K562 (cell line): ENCODE data around the gene ALDOC. TPM values are rescaled to one million over a fixed set of nuclear protein-coding genes. Genes with fewer than 3 reads are reported as not detected.

ENCODE experiments used
- BRF1 ChIP-seq: IDR thresholded peaks from 3 replicates; pipeline ENCODE4 v1.6.1; 2011; ENCODE audit warnings: borderline replicate concordance, mild to moderate bottlenecking; ENCODE audit not compliant: insufficient read length; ENCODE audit errors: extremely low read depth
- CTBP1 ChIP-seq: fragments of 450-650 bp; IDR thresholded peaks from 2 replicates; pipeline ENCODE4 v1.6.1; 2016; ENCODE audit warnings: borderline replicate concordance
- EP400 ChIP-seq: fragments of 450-650 bp; IDR thresholded peaks from 2 replicates; pipeline ENCODE4 v1.6.1; 2017; ENCODE audit warnings: antibody characterized with exemption, mild to moderate bottlenecking, moderate library complexity
- EWSR1 ChIP-seq: fragments of 450-650 bp; IDR thresholded peaks from 2 replicates; pipeline ENCODE4 v1.6.1; 2018; ENCODE audit warnings: borderline replicate concordance, mild to moderate bottlenecking, low read depth, moderate library complexity; ENCODE audit not compliant: partially characterized antibody
- FOXK2 ChIP-seq, 2 experiments: fragments of 450-650 bp; IDR thresholded peaks in 1 of 2; conservative IDR thresholded peaks in 1 of 2; 2 replicates each; pipeline ENCODE4 v1.6.1; 2016; ENCODE audit warnings: low read depth in 2 of 2, mild to moderate bottlenecking in 1 of 2
- HDAC1 ChIP-seq, 2 experiments: fragments of 450-650 bp; IDR thresholded peaks; 2 replicates each; pipeline ENCODE4 v1.6.1; 2016 to 2017; ENCODE audit warnings: inconsistent platforms in 1 of 2, mild to moderate bottlenecking in 1 of 2, moderate library complexity in 1 of 2
- MED1 ChIP-seq: sonication (generic); formaldehyde crosslinking; IDR thresholded peaks from 2 replicates; pipeline ENCODE4 v1.8.1; 2023; ENCODE audit warnings: missing genetic modification reagents, borderline replicate concordance
- MTA3 ChIP-seq: fragments of 450-650 bp; formaldehyde crosslinking; IDR thresholded peaks from 2 replicates; pipeline ENCODE4 v1.6.1; 2017; ENCODE audit warnings: mild to moderate bottlenecking, borderline replicate concordance
- NFRKB ChIP-seq: fragments of 450-650 bp; IDR thresholded peaks from 2 replicates; pipeline ENCODE4 v1.6.1; 2016; ENCODE audit warnings: low read depth
- SIN3A ChIP-seq, 2 experiments: fragments of 150-350 bp in 1 of 2; IDR thresholded peaks; 2 replicates each; pipeline ENCODE4 v1.6.1; 2011 to 2016; ENCODE audit warnings: borderline replicate concordance in 2 of 2, low read depth in 2 of 2, low read length in 2 of 2, mild to moderate bottlenecking in 2 of 2, moderate library complexity in 2 of 2; ENCODE audit not compliant: control insufficient read depth in 1 of 2
- SLC30A9 ChIP-seq: fragments of 250-450 bp; sonication (Bioruptor Pico); IDR thresholded peaks from 2 replicates; pipeline ENCODE4 v1.8.0; 2022; ENCODE audit warnings: mild to moderate bottlenecking, moderate library complexity
- YY1 ChIP-seq, 3 experiments: IDR thresholded peaks; 2 replicates each; pipeline ENCODE4 v1.6.1; 2011; ENCODE audit warnings: low read length in 2 of 3, mild to moderate bottlenecking in 2 of 3, moderate library complexity in 2 of 3, borderline replicate concordance in 1 of 3, control low read depth in 1 of 3, low read depth in 1 of 3; ENCODE audit not compliant: insufficient read depth in 3 of 3, insufficient replicate concordance in 2 of 3, control insufficient read depth in 1 of 3, insufficient read length in 1 of 3; ENCODE audit errors: extremely low read depth in 1 of 3
- ZFX ChIP-seq: sonication (generic); formaldehyde crosslinking; IDR thresholded peaks from 2 replicates; pipeline ENCODE4 v1.8.0; 2022; ENCODE audit warnings: mild to moderate bottlenecking, missing genetic modification reagents, moderate library complexity
- ZNF778 ChIP-seq: fragments of 450-650 bp; formaldehyde crosslinking; IDR thresholded peaks from 2 replicates; pipeline ENCODE4 v1.4.0; 2020; ENCODE audit warnings: mild to moderate bottlenecking, moderate library complexity
- polyA plus RNA-seq, 8 experiments: library from polyadenylated mRNA; depleted of rRNA in 4 of 8; stranded (reverse) in 5 of 8; unstranded in 3 of 8; fragments of >200 nt; fragmentation: Nextera tagmentation in 2 of 8; fragmentation: Illumina TruSeq in 1 of 8; extraction: Ambion mirVana in 2 of 8; extraction: Trizol in 1 of 8; gene quantifications; 2 replicates each; pipeline versions ENCODE4 v1.2.1 to v1.2.3, GENCODE V29; 2011 to 2014; ENCODE audit warnings: inconsistent platforms in 1 of 8, missing spikeins in 1 of 8
- total RNA-seq, 7 experiments: library from RNA; depleted of rRNA in 6 of 7; stranded (reverse); fragments of >200 nt in 6 of 7; fragmentation: Illumina TruSeq in 2 of 7; extraction: Trizol in 2 of 7; gene quantifications; 2 replicates each; pipeline versions ENCODE4 v1.2.1 to v1.2.3, GENCODE V29; 2011 to 2021; ENCODE audit warnings: low replicate concordance in 1 of 7
- TF ChIP-seq, protein P1 (sequence below): fragments of 450-650 bp; IDR thresholded peaks from 2 replicates; pipeline ENCODE4 v1.6.1; 2016; ENCODE audit warnings: antibody characterized with exemption
- TF ChIP-seq, protein P2 (sequence below), 2 experiments: IDR thresholded peaks; 2 replicates each; pipeline ENCODE4 v1.6.1; 2011; ENCODE audit warnings: borderline replicate concordance in 1 of 2, control low read depth in 1 of 2, low read depth in 1 of 2, low read length in 1 of 2, mild to moderate bottlenecking in 1 of 2, mixed read lengths in 1 of 2, moderate library complexity in 1 of 2; ENCODE audit not compliant: insufficient read depth in 1 of 2, insufficient read length in 1 of 2, poor library complexity in 1 of 2, severe bottlenecking in 1 of 2; ENCODE audit errors: extremely low read depth in 1 of 2
- TF ChIP-seq, protein P3 (sequence below): IDR thresholded peaks from 2 replicates; pipeline ENCODE4 v1.6.1; 2016; ENCODE audit warnings: missing genetic modification characterization, missing compliant biosample characterization
- TF ChIP-seq, protein P4 (sequence below): fragments of 450-650 bp; IDR thresholded peaks from 2 replicates; pipeline ENCODE4 v1.6.1; 2016
- TF ChIP-seq, protein P5 (sequence below): sonication (generic); formaldehyde crosslinking; IDR thresholded peaks from 2 replicates; pipeline ENCODE4 v1.8.1; 2023; ENCODE audit warnings: mild to moderate bottlenecking, missing genetic modification reagents

Gene ALDOC
- total and polyA plus RNA-seq, 9 of the 15 experiments (the other 6 are each of a cell fraction or from before 2014, with no cell fraction given): 43.2 to 263 (median 99.2) TPM

DNA sequence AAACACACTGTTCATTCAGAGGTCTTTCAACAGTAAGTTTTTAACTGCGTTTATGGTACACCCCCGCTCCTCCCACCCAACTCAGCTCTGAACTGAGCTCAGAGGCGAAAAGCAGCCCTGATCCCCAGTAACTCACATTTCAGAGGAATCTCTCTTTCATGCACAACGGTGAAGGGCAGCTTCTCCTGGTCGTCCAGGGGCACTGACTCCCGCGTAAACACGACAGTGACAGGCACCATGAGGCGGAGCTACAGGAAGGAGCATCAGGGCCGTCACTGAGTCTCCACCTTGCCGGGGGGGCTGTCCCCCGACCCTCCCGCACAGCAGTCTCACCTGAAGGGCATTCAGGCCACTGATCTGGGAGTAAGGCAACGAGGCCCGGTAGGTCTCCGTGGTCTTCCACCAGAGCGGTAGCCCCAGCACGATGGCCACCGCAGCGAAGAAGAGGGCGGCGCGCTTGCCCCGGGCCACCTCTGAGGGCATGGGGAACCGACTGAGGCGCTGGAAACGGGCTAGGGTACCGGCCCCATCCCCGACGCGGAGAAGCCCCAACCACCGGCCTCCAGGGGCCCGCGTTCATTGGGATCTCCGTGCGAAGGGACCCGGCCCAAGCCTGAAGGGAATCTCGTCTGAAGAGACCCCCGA lies 5.9 kb downstream of the ALDOC start (continued):
- TF ChIP-seq, protein P1, sequence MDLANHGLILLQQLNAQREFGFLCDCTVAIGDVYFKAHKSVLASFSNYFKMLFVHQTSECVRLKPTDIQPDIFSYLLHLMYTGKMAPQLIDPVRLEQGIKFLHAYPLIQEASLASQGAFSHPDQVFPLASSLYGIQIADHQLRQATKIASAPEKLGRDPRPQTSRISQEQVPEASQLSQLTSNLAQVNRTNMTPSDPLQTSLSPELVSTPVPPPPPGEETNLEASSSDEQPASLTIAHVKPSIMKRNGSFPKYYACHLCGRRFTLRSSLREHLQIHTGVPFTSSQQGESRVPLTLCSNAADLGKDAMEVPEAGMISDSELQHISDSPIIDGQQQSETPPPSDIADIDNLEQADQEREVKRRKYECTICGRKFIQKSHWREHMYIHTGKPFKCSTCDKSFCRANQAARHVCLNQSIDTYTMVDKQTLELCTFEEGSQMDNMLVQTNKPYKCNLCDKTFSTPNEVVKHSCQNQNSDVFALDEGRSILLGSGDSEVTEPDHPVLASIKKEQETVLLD: no peak
- TF ChIP-seq CTBP1 (peak; percentile 29; the same call in 1 of the 2 replicates), YY1 (IDR thresholded peaks at IDR 0.05; ENCODE audit: borderline replicate concordance in 1 of 3, control insufficient read depth in 1 of 3, extremely low read depth in 1 of 3, insufficient read depth in 3 of 3, insufficient read length in 1 of 3, insufficient replicate concordance in 2 of 3, low read depth in 1 of 3, low read length in 2 of 3) (peak in 2 of 3 experiments; percentile 65 to 74), MED1 (CRISPR knock-in tag) (no peak), NFRKB (peak; percentile 26; the same call in 1 of the 2 replicates), BRF1 (no peak), MTA3 (0 out of 2 replicates have a peak, but pooled peaks have one; percentile 2), SLC30A9 (CRISPR knock-in tag) (no peak), SIN3A (IDR thresholded peaks at IDR 0.05; ENCODE audit: borderline replicate concordance in 2 of 2, control insufficient read depth in 1 of 2, low read depth in 2 of 2, low read length in 2 of 2) (peak; percentile 36 to 45; a peak in 1 of 4 replicates), EWSR1 (no peak), HDAC1 (IDR thresholded peaks at IDR 0.05) (peak in 1 of 2 experiments; percentile 58; a peak in 1 of 4 replicates), EP400 (peak; percentile 59; the same call in 1 of the 2 replicates), ZNF778 (no peak), FOXK2 (conservative IDR thresholded peaks at IDR 0.05 in 1 of 2, IDR thresholded peaks at IDR 0.05 in 1 of 2; ENCODE audit: low read depth in 2 of 2) (peak; percentile 85 to 91), ZFX (CRISPR knock-in tag) (peak; percentile 73; the same call in 1 of the 2 replicates)
- TF ChIP-seq, protein P2, sequence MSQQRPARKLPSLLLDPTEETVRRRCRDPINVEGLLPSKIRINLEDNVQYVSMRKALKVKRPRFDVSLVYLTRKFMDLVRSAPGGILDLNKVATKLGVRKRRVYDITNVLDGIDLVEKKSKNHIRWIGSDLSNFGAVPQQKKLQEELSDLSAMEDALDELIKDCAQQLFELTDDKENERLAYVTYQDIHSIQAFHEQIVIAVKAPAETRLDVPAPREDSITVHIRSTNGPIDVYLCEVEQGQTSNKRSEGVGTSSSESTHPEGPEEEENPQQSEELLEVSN (IDR thresholded peaks at IDR 0.05; ENCODE audit: borderline replicate concordance in 1 of 2, extremely low read depth in 1 of 2, insufficient read depth in 1 of 2, insufficient read length in 1 of 2, low read depth in 1 of 2, low read length in 1 of 2, poor library complexity in 1 of 2, severe bottlenecking in 1 of 2): peak; percentile 58 to 70
- TF ChIP-seq, protein P3, sequence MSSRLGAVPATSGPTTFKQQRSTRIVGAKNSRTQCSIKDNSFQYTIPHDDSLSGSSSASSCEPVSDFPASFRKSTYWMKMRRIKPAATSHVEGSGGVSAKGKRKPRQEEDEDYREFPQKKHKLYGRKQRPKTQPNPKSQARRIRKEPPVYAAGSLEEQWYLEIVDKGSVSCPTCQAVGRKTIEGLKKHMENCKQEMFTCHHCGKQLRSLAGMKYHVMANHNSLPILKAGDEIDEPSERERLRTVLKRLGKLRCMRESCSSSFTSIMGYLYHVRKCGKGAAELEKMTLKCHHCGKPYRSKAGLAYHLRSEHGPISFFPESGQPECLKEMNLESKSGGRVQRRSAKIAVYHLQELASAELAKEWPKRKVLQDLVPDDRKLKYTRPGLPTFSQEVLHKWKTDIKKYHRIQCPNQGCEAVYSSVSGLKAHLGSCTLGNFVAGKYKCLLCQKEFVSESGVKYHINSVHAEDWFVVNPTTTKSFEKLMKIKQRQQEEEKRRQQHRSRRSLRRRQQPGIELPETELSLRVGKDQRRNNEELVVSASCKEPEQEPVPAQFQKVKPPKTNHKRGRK (tag): no peak
- TF ChIP-seq, protein P4, sequence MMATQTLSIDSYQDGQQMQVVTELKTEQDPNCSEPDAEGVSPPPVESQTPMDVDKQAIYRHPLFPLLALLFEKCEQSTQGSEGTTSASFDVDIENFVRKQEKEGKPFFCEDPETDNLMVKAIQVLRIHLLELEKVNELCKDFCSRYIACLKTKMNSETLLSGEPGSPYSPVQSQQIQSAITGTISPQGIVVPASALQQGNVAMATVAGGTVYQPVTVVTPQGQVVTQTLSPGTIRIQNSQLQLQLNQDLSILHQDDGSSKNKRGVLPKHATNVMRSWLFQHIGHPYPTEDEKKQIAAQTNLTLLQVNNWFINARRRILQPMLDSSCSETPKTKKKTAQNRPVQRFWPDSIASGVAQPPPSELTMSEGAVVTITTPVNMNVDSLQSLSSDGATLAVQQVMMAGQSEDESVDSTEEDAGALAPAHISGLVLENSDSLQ: peak; percentile 80
- TF ChIP-seq, protein P5, sequence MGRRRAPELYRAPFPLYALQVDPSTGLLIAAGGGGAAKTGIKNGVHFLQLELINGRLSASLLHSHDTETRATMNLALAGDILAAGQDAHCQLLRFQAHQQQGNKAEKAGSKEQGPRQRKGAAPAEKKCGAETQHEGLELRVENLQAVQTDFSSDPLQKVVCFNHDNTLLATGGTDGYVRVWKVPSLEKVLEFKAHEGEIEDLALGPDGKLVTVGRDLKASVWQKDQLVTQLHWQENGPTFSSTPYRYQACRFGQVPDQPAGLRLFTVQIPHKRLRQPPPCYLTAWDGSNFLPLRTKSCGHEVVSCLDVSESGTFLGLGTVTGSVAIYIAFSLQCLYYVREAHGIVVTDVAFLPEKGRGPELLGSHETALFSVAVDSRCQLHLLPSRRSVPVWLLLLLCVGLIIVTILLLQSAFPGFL (CRISPR knock-in tag): no peak; the same call in 1 of the 2 replicates
